Measurements from ENCODE around the gene ALDH5A1.

The ALDH5A1 gene

GRCh38 chr6:24494821-24495795, at the start of gene ALDH5A1:
Gene ALDH5A1, plus strand, starts transcription at chr6:24494969. Its CDS starts 28 bp downstream, at chr6:24494997.
- H3K4me3 ChIP-seq = peak within 1 kb of the TSS; percentile 78
- peak; percentile 12 for TF ChIP-seq CTCF (IDR thresholded peaks at IDR 0.05)
- H3K27ac ChIP-seq = peak within 1 kb of the TSS; percentile 77 to 85
- peak; percentile 78 for DNase-seq (ENCODE audit: low spot score)

- Histone ChIP-seq H3K4me3 (no peak overlapping the region), H3K27ac (no peak overlapping the region)
- DNase-seq (ENCODE audit: low spot score) = no peak
- no peak for TF ChIP-seq CTCF (IDR thresholded peaks at IDR 0.05)
Observed at GRCh38 chr6:24445704-24446103, 49.1 kb upstream of the ALDH5A1 start.

- no peak for TF ChIP-seq CTCF (IDR thresholded peaks at IDR 0.05)
- Histone ChIP-seq H3K4me3 (no peak overlapping the region), H3K27ac (no peak overlapping the region)
- no peak for DNase-seq (ENCODE audit: low spot score)
Observed at GRCh38 chr6:24446670-24447069, 48.1 kb upstream of the ALDH5A1 start.

- DNase-seq (ENCODE audit: low spot score) = no peak
- Histone ChIP-seq H3K4me3 (no peak overlapping the region), H3K27ac (no peak overlapping the region)
- TF ChIP-seq CTCF (IDR thresholded peaks at IDR 0.05) = no peak
Observed at GRCh38 chr6:24448396-24448795, 46.4 kb upstream of the ALDH5A1 start.

- no peak for DNase-seq (ENCODE audit: low spot score)
- Histone ChIP-seq H3K4me3 (no peak overlapping the region), H3K27ac (no peak overlapping the region)
- no peak for TF ChIP-seq CTCF (IDR thresholded peaks at IDR 0.05)
Observed at GRCh38 chr6:24448828-24449525, 45.8 kb upstream of the ALDH5A1 start.

- DNase-seq (ENCODE audit: low spot score) = no peak
- no peak overlapping the region for H3K27ac ChIP-seq
- no peak overlapping the region for H3K4me3 ChIP-seq
- TF ChIP-seq CTCF (IDR thresholded peaks at IDR 0.05) = no peak
Observed at GRCh38 chr6:24451581-24452388, 43.0 kb upstream of the ALDH5A1 start.
